Purkinje cell (primary cell): ENCODE results near the gene MGAT1. TPM values are rescaled to one million over a fixed set of nuclear protein-coding genes. Genes with fewer than 3 reads are reported as not detected.

ENCODE experiments used
- polyA plus RNA-seq: library from polyadenylated mRNA; unstranded; fragments of >200 nt; fragmentation: Nextera tagmentation; gene quantifications from 2 replicates; pipeline ENCODE4 v1.2.1, GENCODE V29; 2014

Gene MGAT1
- 1.9 and 5.5 TPM in 2 replicates for polyA plus RNA-seq

GRCh38 chr5:180802325-180803180 lies at the start of gene MGAT1:
MGAT1 (minus strand) TSS chr5:180802806; CDS start chr5:180792971, 9,835 bp downstream.

GRCh38 chr5:180739958-180740357 lies 62.6 kb downstream of the MGAT1 start, which contains the start of gene OR2Y1:
OR2Y1 (minus strand) TSS chr5:180740058; CDS start chr5:180740058, 0 bp downstream.

Other genes starting within 250 kb of the MGAT1 start
- gene SCGB3A1, start 211.3 kb downstream of the MGAT1 start, polyA plus RNA-seq, result not detected in 2 replicates
- not detected in 2 replicates for gene FLT4, start 153.2 kb downstream of the MGAT1 start, polyA plus RNA-seq
- gene OR2Y1, start 62.7 kb downstream of the MGAT1 start, polyA plus RNA-seq, result not detected in 2 replicates
- 21.7 and 43.9 TPM in 2 replicates for gene ZFP62, start 58.5 kb upstream of the MGAT1 start, polyA plus RNA-seq
- gene BTNL8, start 96.4 kb upstream of the MGAT1 start, polyA plus RNA-seq, result not detected in 2 replicates
- gene BTNL3, start 186.0 kb upstream of the MGAT1 start, polyA plus RNA-seq, result not detected in 2 replicates
- not detected in 2 replicates for gene BTNL9, start 237.5 kb upstream of the MGAT1 start, polyA plus RNA-seq